HepG2 (cell line): Measurements from ENCODE around the gene RPLP2. TPM values are rescaled to one million over a fixed set of nuclear protein-coding genes. Genes with fewer than 3 reads are reported as not detected.

Source experiments
- ASH2L ChIP-seq: fragments of 300-600, 200-600 bp; sonication (generic); IDR thresholded peaks from 2 replicates; pipeline ENCODE4 v1.7.0; 2017; ENCODE audit warnings: low read depth, mild to moderate bottlenecking, moderate library complexity, mixed read lengths, low read length; ENCODE audit not compliant: insufficient read length
- EHMT2 ChIP-seq: fragments of 200-600 bp; sonication (generic); IDR thresholded peaks from 2 replicates; pipeline ENCODE4 v1.7.0; 2017; ENCODE audit warnings: antibody characterized with exemption, low read depth, low read length, borderline replicate concordance
- GMEB2 ChIP-seq: IDR thresholded peaks from 2 replicates; pipeline ENCODE4 v1.6.1; 2016; ENCODE audit warnings: missing biosample characterization, missing genetic modification reagents, low read depth
- GPN1 ChIP-seq: sonication (generic); formaldehyde crosslinking; IDR thresholded peaks from 2 replicates; pipeline ENCODE4 v1.5.1; 2020; ENCODE audit warnings: missing genetic modification reagents, borderline replicate concordance
- KLF12 ChIP-seq: sonication (generic); formaldehyde crosslinking; IDR thresholded peaks from 2 replicates; pipeline ENCODE4 v1.4.0; 2020; ENCODE audit warnings: missing genetic modification reagents, borderline replicate concordance
- MAFG ChIP-seq: sonication (generic); formaldehyde crosslinking; IDR thresholded peaks from 2 replicates; pipeline ENCODE4 v1.5.1; 2020; ENCODE audit warnings: mild to moderate bottlenecking, missing genetic modification reagents
- MBD4 ChIP-seq: IDR thresholded peaks from 2 replicates; pipeline ENCODE4 v1.6.1; 2012; ENCODE audit warnings: low read length, inconsistent platforms, borderline replicate concordance
- REXO4 ChIP-seq: sonication (generic); formaldehyde crosslinking; IDR thresholded peaks from 2 replicates; pipeline ENCODE4 v1.8.0; 2022; ENCODE audit warnings: missing genetic modification reagents, mild to moderate bottlenecking, borderline replicate concordance
- SNAPC2 ChIP-seq: sonication (generic); formaldehyde crosslinking; IDR thresholded peaks from 2 replicates; pipeline ENCODE4 v1.8.1; 2022; ENCODE audit warnings: mild to moderate bottlenecking, missing genetic modification reagents
- UBTF ChIP-seq: sonication (generic); formaldehyde crosslinking; IDR thresholded peaks from 2 replicates; pipeline ENCODE4 v1.4.0; 2020; ENCODE audit warnings: mild to moderate bottlenecking, missing genetic modification reagents
- ZMAT3 ChIP-seq: sonication (generic); formaldehyde crosslinking; conservative IDR thresholded peaks from 2 replicates; pipeline ENCODE4 v1.7.0; 2021; ENCODE audit warnings: missing genetic modification reagents
- ZNF121 ChIP-seq: sonication (generic); formaldehyde crosslinking; IDR thresholded peaks from 2 replicates; pipeline ENCODE4 v1.5.0; 2020; ENCODE audit warnings: mild to moderate bottlenecking, missing genetic modification reagents
- ZNF143 ChIP-seq: sonication (generic); formaldehyde crosslinking; IDR thresholded peaks from 2 replicates; pipeline ENCODE4 v1.4.0; 2020; ENCODE audit warnings: missing genetic modification reagents
- ZNF224 ChIP-seq: sonication (generic); formaldehyde crosslinking; IDR thresholded peaks from 2 replicates; pipeline ENCODE4 v1.5.0; 2020; ENCODE audit warnings: mild to moderate bottlenecking, missing genetic modification reagents
- ZNF234 ChIP-seq: sonication (generic); formaldehyde crosslinking; conservative IDR thresholded peaks from 2 replicates; pipeline ENCODE4 v1.5.1; 2020; ENCODE audit warnings: mild to moderate bottlenecking, missing genetic modification reagents
- ZNF274 ChIP-seq: sonication (generic); formaldehyde crosslinking; IDR thresholded peaks from 2 replicates; pipeline ENCODE4 v1.5.1; 2020; ENCODE audit warnings: mild to moderate bottlenecking, missing genetic modification reagents
- ZNF329 ChIP-seq: sonication (generic); formaldehyde crosslinking; IDR thresholded peaks from 2 replicates; pipeline ENCODE4 v1.9.0; 2021; ENCODE audit warnings: low read depth, mild to moderate bottlenecking, missing genetic modification reagents
- ZNF549 ChIP-seq: sonication (generic); formaldehyde crosslinking; IDR thresholded peaks from 2 replicates; pipeline ENCODE4 v1.5.0; 2020; ENCODE audit warnings: missing genetic modification reagents
- ZNF558 ChIP-seq: sonication (generic); formaldehyde crosslinking; IDR thresholded peaks from 2 replicates; pipeline ENCODE4 v1.9.0; 2022; ENCODE audit warnings: mild to moderate bottlenecking, missing genetic modification reagents, borderline replicate concordance
- ZNF563 ChIP-seq: sonication (generic); formaldehyde crosslinking; IDR thresholded peaks from 2 replicates; pipeline ENCODE4 v1.8.0; 2022; ENCODE audit warnings: mild to moderate bottlenecking, moderate library complexity, missing genetic modification reagents
- ZNF574 ChIP-seq: sonication (generic); formaldehyde crosslinking; IDR thresholded peaks from 2 replicates; pipeline ENCODE4 v1.4.0; 2020; ENCODE audit warnings: missing genetic modification reagents
- ZNF607 ChIP-seq: sonication (generic); formaldehyde crosslinking; IDR thresholded peaks from 2 replicates; pipeline ENCODE4 v1.5.1; 2020; ENCODE audit warnings: missing genetic modification reagents, mild to moderate bottlenecking, borderline replicate concordance
- ZNF672 ChIP-seq: sonication (generic); formaldehyde crosslinking; IDR thresholded peaks from 2 replicates; pipeline ENCODE4 v1.8.1; 2022; ENCODE audit warnings: missing genetic modification reagents
- ZNF777 ChIP-seq: sonication (generic); formaldehyde crosslinking; IDR thresholded peaks from 2 replicates; pipeline ENCODE4 v1.4.0; 2020; ENCODE audit warnings: missing genetic modification reagents
- ZNF83 ChIP-seq: sonication (generic); formaldehyde crosslinking; IDR thresholded peaks from 2 replicates; pipeline ENCODE4 v1.4.0; 2020; ENCODE audit warnings: missing genetic modification reagents, mild to moderate bottlenecking, borderline replicate concordance
- ZSCAN9 ChIP-seq: IDR thresholded peaks from 2 replicates; pipeline ENCODE4 v1.6.1; 2016; ENCODE audit warnings: borderline replicate concordance
- polyA plus RNA-seq, 8 experiments: library from polyadenylated mRNA; depleted of rRNA in 3 of 8; stranded (reverse) in 7 of 8; unstranded in 1 of 8; fragments of >200 nt; fragmentation: Illumina TruSeq in 4 of 8; extraction: Trizol in 4 of 8; gene quantifications; 2 replicates each; pipeline versions ENCODE4 v1.2.1 to v1.2.3, GENCODE V29; 2011 to 2016; ENCODE audit warnings: low read depth in 4 of 8, missing spikeins in 1 of 8, mixed read lengths in 1 of 8; ENCODE audit not compliant: insufficient read depth in 1 of 8
- total RNA-seq, 5 experiments: library from RNA; depleted of rRNA; stranded (reverse); fragments of >200 nt; fragmentation: Illumina TruSeq; extraction: Trizol; gene quantifications; 2 replicates each; pipeline ENCODE4 v1.2.3, GENCODE V29; 2016; ENCODE audit warnings: low read depth in 1 of 5
- TF ChIP-seq, protein P1 (sequence below): sonication (generic); formaldehyde crosslinking; IDR thresholded peaks from 2 replicates; pipeline ENCODE4 v1.4.0; 2020; ENCODE audit warnings: mild to moderate bottlenecking, missing genetic modification reagents

The RPLP2 gene
- total and polyA plus RNA-seq, 2 of the 13 experiments (the other 11 are each of a cell fraction or from before 2014, with no cell fraction given) = 978 to 2,106 TPM

DNA sequence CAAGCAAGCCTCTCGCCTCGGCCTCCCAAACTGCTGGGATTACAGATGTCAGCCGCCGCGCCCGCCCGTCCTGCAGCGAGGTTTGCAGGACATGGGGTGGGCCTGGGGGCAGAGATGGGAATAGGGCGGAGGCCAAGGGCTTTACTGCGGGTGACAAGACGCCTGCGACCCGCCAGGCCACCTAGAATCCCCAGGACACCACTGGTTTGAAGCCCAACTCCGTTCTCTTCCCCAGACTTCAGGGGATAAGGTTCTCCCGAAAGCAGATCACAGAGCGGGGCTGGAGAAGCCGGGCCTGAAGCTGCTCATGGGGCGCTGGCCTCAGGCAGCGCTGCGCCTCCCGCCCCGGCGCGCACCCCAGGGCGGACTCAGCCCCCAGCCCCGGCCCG, 32.2 kb downstream of the RPLP2 start (continued):
- TF ChIP-seq EHMT2 = no peak
- no peak for TF ChIP-seq MBD4
- no peak for TF ChIP-seq ZNF224 (CRISPR knock-in tag)
- no peak; the same call in 1 of the 2 replicates for TF ChIP-seq ZNF558 (CRISPR knock-in tag)
- TF ChIP-seq SNAPC2 (CRISPR knock-in tag) = no peak
- no peak for TF ChIP-seq ZMAT3 (CRISPR knock-in tag)
- no peak for TF ChIP-seq ZNF607 (CRISPR knock-in tag)
- no peak for TF ChIP-seq GPN1 (CRISPR knock-in tag)
- no peak for TF ChIP-seq MAFG (CRISPR knock-in tag)
- no peak for TF ChIP-seq ZNF563 (CRISPR knock-in tag)
- TF ChIP-seq ASH2L = no peak
- TF ChIP-seq ZNF143 (CRISPR knock-in tag) = no peak
- TF ChIP-seq KLF12 (CRISPR knock-in tag) = no peak
- TF ChIP-seq ZSCAN9 (CRISPR knock-in tag) = no peak
- no peak for TF ChIP-seq ZNF777 (CRISPR knock-in tag)
- TF ChIP-seq ZNF329 (CRISPR knock-in tag) = no peak
- TF ChIP-seq ZNF549 (CRISPR knock-in tag) = no peak
- TF ChIP-seq REXO4 (CRISPR knock-in tag) = no peak
- TF ChIP-seq GMEB2 = no peak
- TF ChIP-seq ZNF83 (CRISPR knock-in tag) = no peak
- no peak for TF ChIP-seq ZNF234 (CRISPR knock-in tag)
- no peak for TF ChIP-seq ZNF672 (CRISPR knock-in tag)
- no peak for TF ChIP-seq ZNF121 (CRISPR knock-in tag)
- TF ChIP-seq ZNF274 (CRISPR knock-in tag) = no peak
- TF ChIP-seq, protein P1, sequence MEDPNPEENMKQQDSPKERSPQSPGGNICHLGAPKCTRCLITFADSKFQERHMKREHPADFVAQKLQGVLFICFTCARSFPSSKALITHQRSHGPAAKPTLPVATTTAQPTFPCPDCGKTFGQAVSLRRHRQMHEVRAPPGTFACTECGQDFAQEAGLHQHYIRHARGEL (CRISPR knock-in tag) = no peak
- TF ChIP-seq ZNF574 (CRISPR knock-in tag) = no peak
- TF ChIP-seq UBTF (CRISPR knock-in tag) = 0 out of 2 replicates have a peak, but pooled peaks have one; percentile 4
